DMS79 treated with DMSO at 0.1 percent for 48 hours (cell line): ENCODE data around the gene SELENOT.

ENCODE experiments used
- DNase-seq: peaks from one replicate; lab custom pipeline; 2025; lab: John Stamatoyannopoulos, UW

The SELENOT gene

DNA sequence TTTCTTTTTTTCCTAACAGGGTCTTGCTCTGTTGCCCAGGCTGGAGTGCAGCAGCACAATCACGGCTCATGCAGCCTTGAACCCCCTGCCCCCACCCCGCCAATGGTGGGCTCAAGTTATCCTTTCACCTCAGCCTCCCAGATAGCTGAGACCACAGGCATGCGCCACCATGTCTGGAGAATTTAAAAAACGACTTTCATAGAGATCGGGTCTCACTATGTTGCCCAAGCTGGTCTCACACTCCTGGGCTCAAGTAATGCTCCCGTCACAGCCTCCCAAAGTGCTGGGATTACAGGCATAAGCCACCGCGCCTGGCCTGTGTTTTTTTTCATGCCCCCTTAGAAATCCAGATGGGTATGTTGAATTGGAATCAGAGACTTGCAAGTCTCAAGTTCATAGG lies 60.3 kb downstream of the SELENOT start:
- DNase-seq: no peak

GRCh38 chr3:150666167-150666566 lies 63.0 kb downstream of the SELENOT start:
- DNase-seq: no peak

DNA sequence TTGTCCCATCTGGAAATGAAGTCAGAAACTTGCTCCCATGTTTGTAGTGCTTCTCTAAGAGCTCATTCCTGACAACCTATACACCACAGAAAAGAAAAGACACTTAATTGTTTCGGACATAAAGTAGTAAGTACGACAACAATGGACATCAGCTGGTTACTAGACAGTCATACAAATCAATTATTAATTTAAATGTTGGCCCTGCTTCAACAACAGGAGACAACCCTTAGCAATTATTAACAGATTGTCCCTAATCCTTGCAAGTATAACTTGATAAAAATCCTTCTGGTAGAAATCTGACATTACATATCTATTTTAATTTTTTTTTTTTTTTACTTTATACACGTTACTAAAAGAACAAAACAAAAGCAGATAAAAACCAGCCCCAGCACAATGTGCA lies 70.8 kb downstream of the SELENOT start:
- no peak for DNase-seq

GRCh38 chr3:150675587-150675986 lies 72.5 kb downstream of the SELENOT start:
- no peak for DNase-seq
